Tibial artery (tissue), 4 donors: ENCODE results near the gene DNAJC21.

ENCODE experiments used
- DNase-seq, 2 donors: peaks; one replicate each; pipeline ENCODE4 v3.0.0-alpha.2; 2019
- H3K27ac ChIP-seq, 2 donors: fragments of 200-600 bp; sonication (generic) in 1 of 2; 1 replicate in 1 of 2; 2 replicates in 1 of 2; pipeline ENCODE4 v1.5.1; 2018 to 2019; ENCODE audit warnings: mild to moderate bottlenecking in 1 of 2
- H3K27me3 ChIP-seq, 2 donors: fragments of 200-600 bp; sonication (generic) in 1 of 2; one replicate each; pipeline versions ENCODE4 v1.5.1 to v1.6.0; 2016 to 2019
- H3K36me3 ChIP-seq, 3 donors: fragments of 200-600 bp; sonication (generic) in 2 of 3; one replicate each; pipeline ENCODE4 v1.5.1; 2016 to 2019; ENCODE audit warnings: mild to moderate bottlenecking in 2 of 3
- H3K4me1 ChIP-seq, 4 donors: fragments of 200-600 bp; sonication (generic) in 2 of 4; 1 replicate in 3 of 4; 2 replicates in 1 of 4; pipeline ENCODE4 v1.5.1; 2016 to 2019
- H3K4me3 ChIP-seq, 2 donors: fragments of 200-600 bp; sonication (generic) in 1 of 2; 1 replicate in 1 of 2; 2 replicates in 1 of 2; pipeline ENCODE4 v1.5.1; 2018 to 2019; ENCODE audit warnings: mild to moderate bottlenecking in 2 of 2
- H3K9me3 ChIP-seq, 3 donors: fragments of 200-600 bp; sonication (generic) in 1 of 3; one replicate each; pipeline ENCODE4 v1.5.1; 2016 to 2019
- intact Hi-C: fragments of 100-400 bp; cut with DNase I; formaldehyde crosslinking; loops from one replicate; pipeline ENCODE4 v1.15.0; 2023; ENCODE audit warnings: low total_unique reads
- TF ChIP-seq, protein P1 (sequence below), 2 experiments: fragments of 200-600 bp in 1 of 2; fragments of 450-650 bp in 1 of 2; IDR thresholded peaks; one replicate each; pipeline ENCODE4 v1.5.1; 2017 to 2019; ENCODE audit warnings: antibody characterized with exemption in 2 of 2, mild to moderate bottlenecking in 1 of 2, moderate library complexity in 1 of 2

The DNAJC21 gene

DNA sequence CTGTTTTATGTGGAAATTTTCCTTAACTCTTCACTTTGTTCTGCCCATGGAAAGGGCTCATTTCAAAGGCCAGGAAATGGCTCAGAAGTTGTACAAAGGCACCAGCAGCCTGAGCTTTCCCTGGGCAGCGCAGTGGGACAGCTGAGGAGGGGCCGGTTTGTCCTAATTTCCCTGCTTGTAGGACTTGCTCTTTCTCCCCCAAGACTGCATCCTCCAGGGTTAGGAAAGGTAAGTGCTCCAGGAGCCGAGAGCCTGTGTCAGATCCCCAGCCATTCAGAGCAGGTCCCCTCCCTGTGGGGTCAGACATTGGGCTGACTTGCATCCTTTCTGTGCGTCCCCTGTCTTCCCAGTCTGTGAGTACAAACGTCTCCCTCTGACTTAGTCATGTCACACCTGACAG, 74.8 kb downstream of the DNAJC21 start:
- no peaks in the 10 kb centered on the region for H3K36me3 ChIP-seq
- no peak overlapping the region for H3K27ac ChIP-seq
- H3K27me3 ChIP-seq: peaks cover 0 to 20% of the 10 kb centered on the region in 2 donors
- DNase-seq: no peak
- TF ChIP-seq, protein P1, sequence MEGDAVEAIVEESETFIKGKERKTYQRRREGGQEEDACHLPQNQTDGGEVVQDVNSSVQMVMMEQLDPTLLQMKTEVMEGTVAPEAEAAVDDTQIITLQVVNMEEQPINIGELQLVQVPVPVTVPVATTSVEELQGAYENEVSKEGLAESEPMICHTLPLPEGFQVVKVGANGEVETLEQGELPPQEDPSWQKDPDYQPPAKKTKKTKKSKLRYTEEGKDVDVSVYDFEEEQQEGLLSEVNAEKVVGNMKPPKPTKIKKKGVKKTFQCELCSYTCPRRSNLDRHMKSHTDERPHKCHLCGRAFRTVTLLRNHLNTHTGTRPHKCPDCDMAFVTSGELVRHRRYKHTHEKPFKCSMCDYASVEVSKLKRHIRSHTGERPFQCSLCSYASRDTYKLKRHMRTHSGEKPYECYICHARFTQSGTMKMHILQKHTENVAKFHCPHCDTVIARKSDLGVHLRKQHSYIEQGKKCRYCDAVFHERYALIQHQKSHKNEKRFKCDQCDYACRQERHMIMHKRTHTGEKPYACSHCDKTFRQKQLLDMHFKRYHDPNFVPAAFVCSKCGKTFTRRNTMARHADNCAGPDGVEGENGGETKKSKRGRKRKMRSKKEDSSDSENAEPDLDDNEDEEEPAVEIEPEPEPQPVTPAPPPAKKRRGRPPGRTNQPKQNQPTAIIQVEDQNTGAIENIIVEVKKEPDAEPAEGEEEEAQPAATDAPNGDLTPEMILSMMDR (IDR thresholded peaks at IDR 0.05): no peak
- no peak overlapping the region for H3K4me3 ChIP-seq
- no peaks in the 10 kb centered on the region for H3K9me3 ChIP-seq
- intact Hi-C loops: no loop called here
- H3K4me1 ChIP-seq: no peaks in the 10 kb centered on the region

DNA sequence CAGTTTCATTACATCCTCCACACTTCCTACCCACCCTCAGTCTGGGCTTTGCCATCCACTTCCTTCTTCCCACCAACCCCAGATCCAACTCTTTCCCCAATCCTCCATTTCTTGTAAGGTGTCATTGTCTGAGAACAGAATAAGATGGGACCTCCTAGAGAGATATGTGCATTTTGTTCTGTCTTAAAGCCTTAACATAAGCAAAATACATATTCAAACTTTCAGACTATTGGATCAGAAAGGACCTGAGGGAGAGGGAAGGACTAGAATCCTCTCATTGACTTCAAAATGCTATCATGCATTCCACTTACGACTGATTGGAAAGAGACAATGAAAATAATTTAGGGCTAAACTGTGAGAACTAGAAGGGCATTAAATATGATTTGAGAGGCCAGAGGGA, 75.4 kb downstream of the DNAJC21 start:
- H3K4me1 ChIP-seq: no peaks in the 10 kb centered on the region
- no peaks in the 10 kb centered on the region for H3K36me3 ChIP-seq
- H3K27me3 ChIP-seq: peaks cover 0 to 20% of the 10 kb centered on the region in 2 donors
- no peaks in the 10 kb centered on the region for H3K9me3 ChIP-seq
- TF ChIP-seq, protein P1 (IDR thresholded peaks at IDR 0.05): no peak
- no peak overlapping the region for H3K4me3 ChIP-seq
- no peak overlapping the region for H3K27ac ChIP-seq
- intact Hi-C loops: no loop called here
- DNase-seq: no peak
